H1 (cell line): Measurements from ENCODE around the gene HLA-E. TPM values are rescaled to one million over a fixed set of nuclear protein-coding genes. Genes with fewer than 3 reads are reported as not detected.

ENCODE experiments used
- CHD7 ChIP-seq: fragments of 300-600 bp; sonication (generic); IDR thresholded peaks from 2 replicates; pipeline ENCODE4 v1.7.1; 2012; ENCODE audit warnings: low read length, moderate library complexity, mild to moderate bottlenecking, inconsistent platforms; ENCODE audit not compliant: insufficient replicate concordance
- PHF8 ChIP-seq: fragments of 200-600 bp; sonication (generic); conservative IDR thresholded peaks from 2 replicates; pipeline ENCODE4 v1.7.1; 2012; ENCODE audit warnings: low read depth, mild to moderate bottlenecking, inconsistent platforms, low read length, moderate library complexity
- POLR2AphosphoS5 ChIP-seq: IDR thresholded peaks from 2 replicates; pipeline ENCODE4 v1.6.1; 2011; ENCODE audit warnings: low read depth, low read length
- SRF ChIP-seq: IDR thresholded peaks from 2 replicates; pipeline ENCODE4 v1.6.1; 2011; ENCODE audit warnings: mild to moderate bottlenecking, low read depth, low read length, moderate library complexity
- polyA plus RNA-seq, 7 experiments: library from polyadenylated mRNA; depleted of rRNA in 3 of 7; stranded (reverse) in 5 of 7; unstranded in 2 of 7; fragments of >200 nt in 5 of 7; fragments of 200-250 nt in 2 of 7; gene quantifications; 1 replicate in 5 of 7; 2 replicates in 1 of 7; 4 replicates in 1 of 7; pipeline versions ENCODE4 v1.2.1 to v1.2.3, GENCODE V29; 2011 to 2013; ENCODE audit warnings: missing spikeins in 2 of 7, mixed read lengths in 2 of 7
- total RNA-seq: library from RNA; stranded (reverse); fragmentation: NEBNext Ultra II Directional; extraction: Animal tissue kit (Norgen Biotek cat#: 25700); gene quantifications from 2 replicates; pipeline ENCODE4 v1.2.1, GENCODE V29; 2021

HLA-E gene
- total and polyA plus RNA-seq, 2 of the 8 experiments (the other 6 are each of a cell fraction or from before 2014, with no cell fraction given), result 20.2 to 28.0 TPM

- TF ChIP-seq CHD7, result no peak
- no peak for TF ChIP-seq POLR2AphosphoS5
- TF ChIP-seq SRF, result no peak
- TF ChIP-seq PHF8, result no peak
These were observed 52.5 kb downstream of the HLA-E start (continued) for GRCh38 chr6:30541515-30542403.
